Peyer's patch (tissue), 4 donors: Measurements from ENCODE around the gene HPCAL1. TPM values are rescaled to one million over a fixed set of nuclear protein-coding genes. Genes with fewer than 3 reads are reported as not detected.

Experiments
- DNase-seq, 3 donors: peaks; one replicate each; pipeline ENCODE4 v3.0.0-alpha.2; 2017 to 2019
- H3K27ac ChIP-seq, 4 donors: fragments of 200-600 bp; sonication (generic); one replicate each; pipeline ENCODE4 v1.5.1; 2016 to 2019
- H3K27me3 ChIP-seq, 2 donors: fragments of 200-600 bp; sonication (generic); one replicate each; pipeline ENCODE4 v1.5.1; 2019
- H3K36me3 ChIP-seq, 3 donors: fragments of 200-600 bp; sonication (generic); one replicate each; pipeline ENCODE4 v1.5.1; 2016 to 2019
- H3K4me1 ChIP-seq, 4 donors: fragments of 200-600 bp; sonication (generic); one replicate each; pipeline ENCODE4 v1.5.1; 2016 to 2019
- H3K4me3 ChIP-seq, 4 donors: fragments of 200-600 bp; sonication (generic); 1 replicate in 3 of 4; 2 replicates in 1 of 4; pipeline ENCODE4 v1.5.1; 2016 to 2019; ENCODE audit warnings: mild to moderate bottlenecking in 1 of 4
- H3K9me3 ChIP-seq, 4 donors: fragments of 200-600 bp; sonication (generic); one replicate each; pipeline ENCODE4 v1.5.1; 2016 to 2019; ENCODE audit warnings: mild to moderate bottlenecking in 1 of 4
- POLR2A ChIP-seq, 2 donors: fragments of 450-650 bp; IDR thresholded peaks; one replicate each; pipeline ENCODE4 v1.5.1; 2017; ENCODE audit warnings: antibody characterized with exemption in 2 of 2, mild to moderate bottlenecking in 2 of 2, moderate library complexity in 2 of 2
- total RNA-seq, 4 donors: library from RNA; depleted of rRNA; stranded (reverse); fragments of >200 nt; gene quantifications; one replicate each; pipeline ENCODE4 v1.1.0, GENCODE V29; 2016
- TF ChIP-seq, protein P1 (sequence below), 6 experiments: fragments of 450-650 bp in 4 of 6; fragments of 200-600 bp in 2 of 6; sonication (generic) in 1 of 6; IDR thresholded peaks; one replicate each; pipeline ENCODE4 v1.5.1; 2017 to 2019; ENCODE audit warnings: antibody characterized with exemption in 6 of 6, mild to moderate bottlenecking in 3 of 6, moderate library complexity in 1 of 6

Gene HPCAL1
- total RNA-seq, 4 donors from 2014 or later = 123 to 270 (median 156) TPM

DNA sequence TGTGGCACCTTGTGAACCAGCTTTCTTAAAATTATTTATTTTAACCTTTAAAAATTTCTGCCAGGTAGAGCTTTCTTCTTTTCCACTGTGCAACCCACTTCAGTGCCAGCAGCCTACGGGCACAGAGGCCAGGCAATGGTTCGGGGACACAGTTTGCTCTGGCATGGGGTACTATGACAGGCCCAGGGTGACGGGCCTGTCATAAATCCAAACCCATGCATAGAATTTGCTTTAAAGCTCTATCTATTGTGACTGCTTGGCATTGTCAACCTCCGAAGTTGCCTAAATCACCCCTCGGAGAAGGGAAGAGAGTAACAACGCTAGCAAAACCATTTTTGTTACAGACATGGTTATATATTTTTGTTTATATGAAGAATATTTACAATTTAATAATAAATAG, 143.9 kb downstream of the HPCAL1 start:
- Histone ChIP-seq H3K27ac (peak overlapping the region in 1 of 4 donors; percentile 97), H3K4me3 (peak overlapping the region in 2 of 4 donors; percentile 12 to 82), H3K4me1 (peaks cover 0 to 35% (median 22%) of the 10 kb centered on the region in 4 donors), H3K36me3 (peaks cover 0 to 32% (median 0%) of the 10 kb centered on the region in 3 donors), H3K27me3 (no peaks in the 10 kb centered on the region), H3K9me3 (no peaks in the 10 kb centered on the region)
- no peak for DNase-seq
- no peak for TF ChIP-seq POLR2A (IDR thresholded peaks at IDR 0.05)
- TF ChIP-seq, protein P1, sequence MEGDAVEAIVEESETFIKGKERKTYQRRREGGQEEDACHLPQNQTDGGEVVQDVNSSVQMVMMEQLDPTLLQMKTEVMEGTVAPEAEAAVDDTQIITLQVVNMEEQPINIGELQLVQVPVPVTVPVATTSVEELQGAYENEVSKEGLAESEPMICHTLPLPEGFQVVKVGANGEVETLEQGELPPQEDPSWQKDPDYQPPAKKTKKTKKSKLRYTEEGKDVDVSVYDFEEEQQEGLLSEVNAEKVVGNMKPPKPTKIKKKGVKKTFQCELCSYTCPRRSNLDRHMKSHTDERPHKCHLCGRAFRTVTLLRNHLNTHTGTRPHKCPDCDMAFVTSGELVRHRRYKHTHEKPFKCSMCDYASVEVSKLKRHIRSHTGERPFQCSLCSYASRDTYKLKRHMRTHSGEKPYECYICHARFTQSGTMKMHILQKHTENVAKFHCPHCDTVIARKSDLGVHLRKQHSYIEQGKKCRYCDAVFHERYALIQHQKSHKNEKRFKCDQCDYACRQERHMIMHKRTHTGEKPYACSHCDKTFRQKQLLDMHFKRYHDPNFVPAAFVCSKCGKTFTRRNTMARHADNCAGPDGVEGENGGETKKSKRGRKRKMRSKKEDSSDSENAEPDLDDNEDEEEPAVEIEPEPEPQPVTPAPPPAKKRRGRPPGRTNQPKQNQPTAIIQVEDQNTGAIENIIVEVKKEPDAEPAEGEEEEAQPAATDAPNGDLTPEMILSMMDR (IDR thresholded peaks at IDR 0.05) = no peak

GRCh38 chr2:10447300-10447894, 144.7 kb downstream of the HPCAL1 start:
- TF ChIP-seq, protein P1 (IDR thresholded peaks at IDR 0.05) = peak in 3 of 6 experiments; percentile 12 to 45 (median 32)
- peak in 1 of 2 donors; percentile 23 for TF ChIP-seq POLR2A (IDR thresholded peaks at IDR 0.05)
- Histone ChIP-seq H3K4me1 (peaks cover 0 to 35% (median 22%) of the 10 kb centered on the region in 4 donors), H3K27ac (peak overlapping the region; percentile 92 to 98 (median 96)), H3K36me3 (peaks cover 0 to 24% (median 0%) of the 10 kb centered on the region in 3 donors), H3K9me3 (no peaks in the 10 kb centered on the region), H3K27me3 (no peaks in the 10 kb centered on the region), H3K4me3 (peak overlapping the region; percentile 60 to 82 (median 72))
- peak in 2 of 3 donors; percentile 57 to 78 for DNase-seq

DNA sequence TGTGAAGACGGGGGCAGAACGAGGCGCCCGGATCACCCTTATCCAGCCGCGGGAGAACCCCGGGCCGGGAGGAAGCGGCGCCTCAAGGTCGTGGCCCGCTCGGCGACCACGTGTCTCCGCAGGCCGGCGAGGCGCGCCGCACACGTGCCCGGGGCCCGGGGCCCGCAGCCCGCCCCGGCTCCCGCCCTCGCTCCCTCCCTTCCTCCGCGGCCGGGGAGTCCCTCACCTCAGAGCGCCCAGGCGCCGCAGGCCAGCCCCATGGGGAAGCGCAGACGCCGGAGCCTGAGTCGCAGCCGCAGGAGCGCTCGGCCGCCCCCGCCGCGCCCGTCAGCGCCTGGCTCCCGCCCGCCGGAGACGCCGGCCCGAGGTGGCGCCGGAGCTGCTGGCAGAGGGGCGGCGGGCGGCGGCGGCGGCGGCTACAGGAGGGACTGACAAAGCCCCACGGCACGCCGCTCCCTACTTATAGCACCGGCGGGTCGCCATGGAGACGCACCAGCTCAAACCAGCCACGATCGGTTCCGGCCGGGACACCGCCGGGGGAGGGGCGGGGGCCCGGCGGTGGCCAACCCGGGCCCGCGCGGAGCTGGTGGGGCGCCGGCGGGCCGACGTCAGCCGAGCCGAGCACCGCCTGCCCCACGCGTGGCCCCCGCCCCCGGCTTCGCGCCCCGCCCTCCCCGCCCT, 145.3 kb downstream of the HPCAL1 start, which contains the start of gene ODC1:
Gene ODC1 (minus strand): TSS at position 433 of the 681 bp plus-strand sequence. CDS start 3,295 bp downstream, outside the sequence.
- peak within 1 kb of the TSS; percentile 60 to 85 (median 72) for H3K4me3 ChIP-seq
- peaks cover 0 to 18% (median 0%) of the 10 kb centered on the region in 3 donors for H3K36me3 ChIP-seq
- TF ChIP-seq POLR2A (IDR thresholded peaks at IDR 0.05) = peak in 1 of 2 donors; percentile 90
- TF ChIP-seq, protein P1 (IDR thresholded peaks at IDR 0.05) = peak in 1 of 6 experiments; percentile 0
- H3K4me1 ChIP-seq = peaks cover 0 to 35% (median 22%) of the 10 kb centered on the region in 4 donors
- H3K27me3 ChIP-seq = no peaks in the 10 kb centered on the region
- peak; percentile 83 to 98 (median 96) for DNase-seq
- peak within 1 kb of the TSS; percentile 92 to 98 (median 96) for H3K27ac ChIP-seq
- H3K9me3 ChIP-seq = no peaks in the 10 kb centered on the region

GRCh38 chr2:10448576-10449485, 146.1 kb downstream of the HPCAL1 start:
- Histone ChIP-seq H3K4me1 (peaks cover 0 to 35% (median 22%) of the 10 kb centered on the region in 4 donors), H3K36me3 (peaks cover 0 to 10% (median 0%) of the 10 kb centered on the region in 3 donors), H3K27ac (peak overlapping the region; percentile 89 to 98 (median 93)), H3K4me3 (peak overlapping the region; percentile 48 to 85 (median 72)), H3K9me3 (no peaks in the 10 kb centered on the region), H3K27me3 (no peaks in the 10 kb centered on the region)
- peak; percentile 91 to 97 (median 96) for DNase-seq
- TF ChIP-seq, protein P1 (IDR thresholded peaks at IDR 0.05) = peak in 4 of 6 experiments; percentile 4 to 42 (median 32)
- peak; percentile 68 to 84 for TF ChIP-seq POLR2A (IDR thresholded peaks at IDR 0.05)

DNA sequence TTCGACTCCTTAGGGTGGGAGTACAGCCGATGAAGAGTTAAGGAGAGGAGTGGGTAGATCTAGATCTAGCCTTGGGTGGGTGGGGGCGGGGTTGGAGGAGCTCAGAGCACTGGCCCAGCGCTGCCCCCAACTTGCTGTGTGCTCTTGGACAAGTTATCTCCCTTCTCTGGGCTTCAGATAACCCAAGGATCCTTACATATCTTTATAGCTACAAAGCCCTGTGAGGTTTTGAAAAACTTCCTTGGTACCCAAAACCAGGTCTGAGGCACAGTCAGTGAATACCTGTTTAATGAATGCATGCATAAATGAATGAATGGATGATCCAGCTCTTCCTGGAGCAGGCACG, 146.8 kb downstream of the HPCAL1 start:
- TF ChIP-seq, protein P1 (IDR thresholded peaks at IDR 0.05) = no peak
- no peak for TF ChIP-seq POLR2A (IDR thresholded peaks at IDR 0.05)
- Histone ChIP-seq H3K27ac (peak overlapping the region; percentile 89 to 98 (median 93)), H3K4me3 (peak overlapping the region in 3 of 4 donors; percentile 48 to 85 (median 78)), H3K9me3 (no peaks in the 10 kb centered on the region), H3K4me1 (peaks cover 0 to 35% (median 22%) of the 10 kb centered on the region in 4 donors), H3K27me3 (no peaks in the 10 kb centered on the region), H3K36me3 (peaks cover 0 to 4% (median 0%) of the 10 kb centered on the region in 3 donors)
- DNase-seq = no peak
